ENCODE results near the gene HBG1. TPM values are rescaled to one million over a fixed set of nuclear protein-coding genes. Genes with fewer than 3 reads are reported as not detected.

Gene HBG1
- total RNA-seq, 1 experiment from 2014 or later: not detected

DNA sequence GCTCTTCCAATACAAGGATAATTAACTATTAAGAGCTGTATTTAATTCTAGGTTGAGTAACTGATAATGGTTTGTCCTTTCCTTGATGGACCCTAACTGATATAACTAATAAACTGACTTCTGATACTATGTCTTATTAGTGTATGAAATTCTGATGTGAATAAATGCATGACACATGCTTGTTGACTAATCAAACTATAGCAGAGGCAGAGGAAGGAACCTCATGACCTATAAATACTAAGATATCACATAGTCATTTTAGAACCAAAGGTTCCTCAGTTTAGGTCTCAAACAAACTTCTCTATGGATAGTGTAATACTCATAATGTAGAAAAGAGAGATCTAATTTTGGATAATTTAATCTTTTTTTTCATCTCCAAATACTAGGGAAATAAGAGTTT lies 10.6 kb downstream of the HBG1 start:
- Histone ChIP-seq H2BK5ac (ENCODE audit: insufficient read length, low read length) (no peak overlapping the region), H2AK5ac (ENCODE audit: insufficient read length, low read length) (no peak overlapping the region)

More for the DNA sequence above, 10.6 kb downstream of the HBG1 start:
- no peaks in the 10 kb centered on the region for H3K4me1 Mint-ChIP-seq
- no peak overlapping the region for H3K56ac ChIP-seq (ENCODE audit: insufficient read length, low read depth, low read length)
- no peaks in the 10 kb centered on the region for H3K36me3 Mint-ChIP-seq (ENCODE audit: insufficient read depth in 1 of 3, low read depth in 3 of 3)
- no peaks in the 10 kb centered on the region for H3K4me1 ChIP-seq (ENCODE audit: insufficient read depth, low read length)
- H3K4me3 Mint-ChIP-seq: no peak overlapping the region
- H2BK15ac ChIP-seq (ENCODE audit: low read depth, low read length): no peak overlapping the region
- H2BK20ac ChIP-seq (ENCODE audit: low read depth, low read length, poor library complexity, severe bottlenecking): no peak overlapping the region
- no peak for DNase-seq
- no peaks in the 10 kb centered on the region for H3K9me3 Mint-ChIP-seq
- H3T11ph ChIP-seq (ENCODE audit: low read length): no peak overlapping the region
- no peak overlapping the region for H3K18ac ChIP-seq (ENCODE audit: insufficient read length, low read depth, low read length)
- peaks cover 6% of the 10 kb centered on the region for H3K27me3 Mint-ChIP-seq (ENCODE audit: low read depth)
- H4K5ac ChIP-seq (ENCODE audit: insufficient read length, low read depth, low read length): no peak overlapping the region
- H4K20me1 ChIP-seq (ENCODE audit: control insufficient read depth, insufficient read depth, insufficient read length): no peaks in the 10 kb centered on the region
- no peaks in the 10 kb centered on the region for H3K79me2 ChIP-seq (ENCODE audit: insufficient read depth, low read length)
- H3K23me2 ChIP-seq (ENCODE audit: insufficient read length, low read depth, low read length, poor library complexity, severe bottlenecking): no peaks in the 10 kb centered on the region
- no peak overlapping the region for H3K4ac ChIP-seq (ENCODE audit: low read depth, low read length)
- H2AFZ ChIP-seq (ENCODE audit: low read length): no peak overlapping the region
- H3K4me2 ChIP-seq (ENCODE audit: insufficient read depth, insufficient read length, low read length): no peak overlapping the region
- no peaks in the 10 kb centered on the region for H3K27me3 ChIP-seq (ENCODE audit: insufficient read depth, low read length)
- no peak overlapping the region for H3K27ac Mint-ChIP-seq
- H3K9me3 ChIP-seq (ENCODE audit: control insufficient read depth, low read depth, low read length): no peaks in the 10 kb centered on the region
- TF ChIP-seq, protein P1, sequence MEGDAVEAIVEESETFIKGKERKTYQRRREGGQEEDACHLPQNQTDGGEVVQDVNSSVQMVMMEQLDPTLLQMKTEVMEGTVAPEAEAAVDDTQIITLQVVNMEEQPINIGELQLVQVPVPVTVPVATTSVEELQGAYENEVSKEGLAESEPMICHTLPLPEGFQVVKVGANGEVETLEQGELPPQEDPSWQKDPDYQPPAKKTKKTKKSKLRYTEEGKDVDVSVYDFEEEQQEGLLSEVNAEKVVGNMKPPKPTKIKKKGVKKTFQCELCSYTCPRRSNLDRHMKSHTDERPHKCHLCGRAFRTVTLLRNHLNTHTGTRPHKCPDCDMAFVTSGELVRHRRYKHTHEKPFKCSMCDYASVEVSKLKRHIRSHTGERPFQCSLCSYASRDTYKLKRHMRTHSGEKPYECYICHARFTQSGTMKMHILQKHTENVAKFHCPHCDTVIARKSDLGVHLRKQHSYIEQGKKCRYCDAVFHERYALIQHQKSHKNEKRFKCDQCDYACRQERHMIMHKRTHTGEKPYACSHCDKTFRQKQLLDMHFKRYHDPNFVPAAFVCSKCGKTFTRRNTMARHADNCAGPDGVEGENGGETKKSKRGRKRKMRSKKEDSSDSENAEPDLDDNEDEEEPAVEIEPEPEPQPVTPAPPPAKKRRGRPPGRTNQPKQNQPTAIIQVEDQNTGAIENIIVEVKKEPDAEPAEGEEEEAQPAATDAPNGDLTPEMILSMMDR (conservative IDR thresholded peaks at IDR 0.05): no peak
- H3K23ac ChIP-seq (ENCODE audit: insufficient read length, low read depth, low read length): no peak overlapping the region
- no peak overlapping the region for H3K9ac ChIP-seq (ENCODE audit: extremely low read depth, insufficient read length, low read length)
- no peak overlapping the region for H3K27ac ChIP-seq (ENCODE audit: insufficient read length, low read depth, low read length)
- H3K14ac ChIP-seq (ENCODE audit: insufficient read depth, low read length): no peak overlapping the region
- H3K79me1 ChIP-seq (ENCODE audit: insufficient read depth, low read depth, low read length, poor library complexity, severe bottlenecking): no peaks in the 10 kb centered on the region
- H2BK120ac ChIP-seq (ENCODE audit: low read depth, low read length, poor library complexity, severe bottlenecking): no peak overlapping the region
- no peak overlapping the region for H2BK12ac ChIP-seq (ENCODE audit: insufficient read length, low read depth, low read length)
- no peak overlapping the region for H4K91ac ChIP-seq (ENCODE audit: insufficient read length, low read depth, low read length)
- no peak overlapping the region for H4K8ac ChIP-seq (replicated peaks; ENCODE audit: insufficient read length, low read depth, low read length)
